Measurements from ENCODE around the gene DLGAP1.
A peak's percentile ranks its signal among the peaks of the same experiment; 100 is the strongest.

DLGAP1 gene

GRCh38 chr18:4284528-4284927 lies 170.6 kb downstream of the DLGAP1 start:
- no peak for DNase-seq

- DNase-seq, result no peak
Measured at GRCh38 chr18:4283746-4284291, 171.3 kb downstream of the DLGAP1 start.

GRCh38 chr18:4282954-4283353 lies 172.2 kb downstream of the DLGAP1 start:
- no peak for DNase-seq

GRCh38 chr18:4276953-4277585 lies 178.0 kb downstream of the DLGAP1 start:
- no peak for DNase-seq

- no peak for DNase-seq
Measured at GRCh38 chr18:4271952-4272351, 183.2 kb downstream of the DLGAP1 start.

GRCh38 chr18:4270988-4271387 lies 184.1 kb downstream of the DLGAP1 start:
- no peak for DNase-seq

GRCh38 chr18:4270016-4270415 lies 185.1 kb downstream of the DLGAP1 start:
- no peak for DNase-seq

GRCh38 chr18:4267641-4268040 lies 187.5 kb downstream of the DLGAP1 start:
- DNase-seq, result no peak

GRCh38 chr18:4264347-4264791 lies 190.7 kb downstream of the DLGAP1 start:
- DNase-seq, result no peak

GRCh38 chr18:4260107-4260506 lies 195.0 kb downstream of the DLGAP1 start:
- DNase-seq, result peak in 1 of 5 donors; percentile 8

GRCh38 chr18:4256766-4257417 lies 198.2 kb downstream of the DLGAP1 start:
- DNase-seq, result no peak

- DNase-seq, result no peak
Measured at GRCh38 chr18:4254840-4255239, 200.3 kb downstream of the DLGAP1 start.

- no peak for DNase-seq
Measured at GRCh38 chr18:4252829-4253228, 202.3 kb downstream of the DLGAP1 start.

- DNase-seq, result no peak
Measured at GRCh38 chr18:4251873-4252272, 203.2 kb downstream of the DLGAP1 start.

GRCh38 chr18:4251206-4251605 lies 203.9 kb downstream of the DLGAP1 start:
- DNase-seq, result no peak

- DNase-seq, result no peak
Measured at GRCh38 chr18:4250141-4250540, 205.0 kb downstream of the DLGAP1 start.

- DNase-seq, result no peak
Measured at GRCh38 chr18:4248686-4249085, 206.4 kb downstream of the DLGAP1 start.

GRCh38 chr18:4246374-4246773 lies 208.7 kb downstream of the DLGAP1 start:
- DNase-seq, result no peak

- DNase-seq, result no peak
Measured at GRCh38 chr18:4245456-4245855, 209.7 kb downstream of the DLGAP1 start.

GRCh38 chr18:4242431-4243161 lies 212.5 kb downstream of the DLGAP1 start:
- DNase-seq, result no peak

GRCh38 chr18:4241090-4241617 lies 214.0 kb downstream of the DLGAP1 start:
- DNase-seq, result no peak

GRCh38 chr18:4238966-4239365 lies 216.1 kb downstream of the DLGAP1 start:
- DNase-seq, result no peak

GRCh38 chr18:4237664-4238041 lies 217.5 kb downstream of the DLGAP1 start:
- no peak for DNase-seq
